Psoas muscle (tissue), 8 donors: ENCODE data around the gene PRDM15. TPM values are rescaled to one million over a fixed set of nuclear protein-coding genes. Genes with fewer than 3 reads are reported as not detected.

Source experiments
- ATAC-seq, 4 donors: fragments of 200-7000 bp; cut with Tn5 transposase; one replicate each; pipeline ENCODE4 v1.9.1; 2020; ENCODE audit warnings: moderate library complexity in 3 of 4, mild to moderate bottlenecking in 2 of 4
- DNase-seq, 2 donors: peaks; one replicate each; pipeline ENCODE4 v3.0.0-alpha.2; 2020
- H3K27ac ChIP-seq: fragments of 200-600 bp; one replicate; pipeline ENCODE4 v1.8.0; 2022
- H3K27me3 ChIP-seq, 3 donors: fragments of 200-600 bp in 1 of 3; one replicate each; pipeline versions ENCODE4 v1.6.1 to v1.8.0; 2013 to 2022; ENCODE audit warnings: low read length in 2 of 3, mild to moderate bottlenecking in 2 of 3, moderate library complexity in 1 of 3; ENCODE audit not compliant: insufficient read depth in 3 of 3
- H3K36me3 ChIP-seq, 2 donors: fragments of 200-600 bp in 1 of 2; one replicate each; pipeline versions ENCODE4 v1.6.1 to v1.8.0; 2013 to 2022; ENCODE audit warnings: low read depth in 1 of 2, mild to moderate bottlenecking in 1 of 2, moderate library complexity in 1 of 2; ENCODE audit not compliant: insufficient read depth in 1 of 2
- H3K4me1 ChIP-seq: fragments of 200-600 bp; one replicate; pipeline ENCODE4 v1.8.0; 2022
- H3K4me3 ChIP-seq: fragments of 200-600 bp; one replicate; pipeline ENCODE4 v1.8.0; 2022; ENCODE audit warnings: mild to moderate bottlenecking
- H3K9me3 ChIP-seq: fragments of 200-600 bp; one replicate; pipeline ENCODE4 v1.8.0; 2022
- WGBS, 3 donors: extraction: QIAGEN DNeasy Blood & Tissue Kit; methylation state at CpG; one replicate each; pipeline versions ENCODE4 v1.1.6 to v1.1.7; 2013; 5-methylcytosine and 5-hydroxymethylcytosine counted together
- intact Hi-C, 2 donors: fragments of 100-400 bp; cut with DNase I; formaldehyde crosslinking; loops; one replicate each; pipeline versions ENCODE4 v1.11.0 to v1.14.2; 2022
- polyA plus RNA-seq, 3 donors: library from polyadenylated mRNA; stranded (reverse); fragments of 200-250 nt; gene quantifications; one replicate each; pipeline ENCODE4 v1.2.3, GENCODE V29; 2013
- total RNA-seq, 4 donors: library from RNA; stranded (reverse); fragmentation: NEBNext Ultra II Directional in 2 of 4; extraction: Animal tissue kit (Norgen Biotek cat#: 25700) in 2 of 4; gene quantifications; one replicate each; pipeline versions ENCODE4 v1.2.1 to v1.2.4, GENCODE V29; 2021 to 2023
- TF ChIP-seq, protein P1 (sequence below): fragments of 200-600 bp; IDR thresholded peaks from one replicate; pipeline ENCODE4 v1.8.0; 2022; ENCODE audit warnings: antibody characterized with exemption
- donor health status: healthy with polysubstance abuse.
- donor health status: DM: no; HTN: no; CAD: no; lungs with moderate emphysema.
- donor health status: Bipolar disorder and iron deficiency.
- donor health status: healthy.
- donor health status: DM: yes; HTN: yes; CAD: no.
- donor health status: DM: no; HTN: no; CAD: no.
- donor health status: DM: no; HTN: no; CAD: no.
- donor health status: DM: yes; HTN: yes; CAD: no.

The PRDM15 gene
- total and polyA plus RNA-seq, 7 donors, result 2.2 to 6.4 (median 3.7) TPM

DNA sequence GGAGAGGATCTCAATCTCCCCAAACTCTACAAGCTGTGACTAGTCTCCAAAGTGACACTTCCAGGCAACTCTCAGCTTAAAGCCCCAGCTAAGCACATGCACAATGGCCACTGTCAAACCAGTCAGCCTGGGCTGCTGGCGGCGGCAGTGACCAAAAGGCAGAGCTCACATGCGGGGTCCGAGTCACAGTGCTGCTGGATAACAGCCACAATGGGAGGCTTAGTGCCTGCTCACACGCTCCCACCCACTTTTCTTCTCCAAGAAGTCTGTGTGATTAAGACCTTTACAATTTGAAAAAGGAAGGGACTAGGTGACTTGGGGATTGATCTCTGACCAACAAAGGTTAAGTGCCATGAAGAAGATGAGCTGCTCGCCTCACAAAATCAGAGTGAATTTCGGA is 129.1 kb downstream of the PRDM15 start:
- Histone ChIP-seq H3K9me3 (no peaks in the 10 kb centered on the region), H3K36me3 (no peaks in the 10 kb centered on the region), H3K4me3 (no peak overlapping the region), H3K27me3 (peaks cover 0 to 26% (median 1%) of the 10 kb centered on the region in 3 donors), H3K4me1 (no peaks in the 10 kb centered on the region), H3K27ac (no peak overlapping the region)
- ATAC-seq (no peak), DNase-seq (no peak)
- TF ChIP-seq, protein P1, sequence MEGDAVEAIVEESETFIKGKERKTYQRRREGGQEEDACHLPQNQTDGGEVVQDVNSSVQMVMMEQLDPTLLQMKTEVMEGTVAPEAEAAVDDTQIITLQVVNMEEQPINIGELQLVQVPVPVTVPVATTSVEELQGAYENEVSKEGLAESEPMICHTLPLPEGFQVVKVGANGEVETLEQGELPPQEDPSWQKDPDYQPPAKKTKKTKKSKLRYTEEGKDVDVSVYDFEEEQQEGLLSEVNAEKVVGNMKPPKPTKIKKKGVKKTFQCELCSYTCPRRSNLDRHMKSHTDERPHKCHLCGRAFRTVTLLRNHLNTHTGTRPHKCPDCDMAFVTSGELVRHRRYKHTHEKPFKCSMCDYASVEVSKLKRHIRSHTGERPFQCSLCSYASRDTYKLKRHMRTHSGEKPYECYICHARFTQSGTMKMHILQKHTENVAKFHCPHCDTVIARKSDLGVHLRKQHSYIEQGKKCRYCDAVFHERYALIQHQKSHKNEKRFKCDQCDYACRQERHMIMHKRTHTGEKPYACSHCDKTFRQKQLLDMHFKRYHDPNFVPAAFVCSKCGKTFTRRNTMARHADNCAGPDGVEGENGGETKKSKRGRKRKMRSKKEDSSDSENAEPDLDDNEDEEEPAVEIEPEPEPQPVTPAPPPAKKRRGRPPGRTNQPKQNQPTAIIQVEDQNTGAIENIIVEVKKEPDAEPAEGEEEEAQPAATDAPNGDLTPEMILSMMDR, result no peak
- intact Hi-C loops, result no loop called here
- WGBS, 3 donors, result 68 to 74% (median 71%) methylated on average over 7 of the region's 7 CpGs

DNA sequence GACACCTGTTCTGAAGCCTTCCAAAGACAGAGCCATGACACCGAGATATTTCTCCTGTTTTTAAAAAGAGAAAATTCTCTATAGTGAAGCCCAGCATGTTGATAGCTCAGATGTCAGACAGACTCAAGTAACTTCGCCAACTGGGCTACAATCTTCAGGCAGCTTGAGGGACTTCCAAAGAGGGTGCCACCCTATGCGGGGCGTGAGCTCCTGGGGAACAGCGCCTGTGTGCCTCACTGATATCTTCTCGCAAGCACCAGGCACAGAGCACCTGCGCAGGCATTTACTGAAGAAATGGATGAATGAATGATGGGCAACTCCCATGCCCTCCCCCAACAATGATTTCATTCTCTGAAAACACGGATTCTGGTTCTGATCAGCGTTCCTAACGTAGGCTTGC is 129.9 kb downstream of the PRDM15 start:
- intact Hi-C loops, result no loop called here
- no peaks in the 10 kb centered on the region for H3K9me3 ChIP-seq
- no peak for ATAC-seq
- WGBS, 3 donors, result 73 to 82% (median 82%) methylated on average over 10 of the region's 10 CpGs
- H3K36me3 ChIP-seq, result no peaks in the 10 kb centered on the region
- TF ChIP-seq, protein P1, result no peak
- DNase-seq, result no peak
- H3K27ac ChIP-seq, result no peak overlapping the region
- peaks cover 0 to 32% (median 1%) of the 10 kb centered on the region in 3 donors for H3K27me3 ChIP-seq
- no peaks in the 10 kb centered on the region for H3K4me1 ChIP-seq
- H3K4me3 ChIP-seq, result no peak overlapping the region

Other genes with a start within 250 kb of the PRDM15 start
- not detected for gene RIPK4, start 112.3 kb downstream of the PRDM15 start, total RNA-seq
- under 1 TPM in 1 of 3 donors, not detected in 2; 0.01 TPM for gene RIPK4, start 112.3 kb downstream of the PRDM15 start, polyA plus RNA-seq
- 1 to 10 TPM; 3.2 to 6.6 (median 4.0) TPM for gene C2CD2, start 74.7 kb upstream of the PRDM15 start, total RNA-seq
- 1 to 10 TPM; 1.6 to 2.9 (median 1.9) TPM for gene C2CD2, start 74.7 kb upstream of the PRDM15 start, polyA plus RNA-seq
- gene ZBTB21, start 131.0 kb upstream of the PRDM15 start, total RNA-seq, result 1 to 10 TPM; 4.5 to 8.8 (median 4.6) TPM
- 1 to 10 TPM in 2 of 3 donors, under 1 TPM in 1; 0.49 to 2.2 (median 1.2) TPM for gene ZBTB21, start 131.0 kb upstream of the PRDM15 start, polyA plus RNA-seq
- not detected for gene UMODL1, start 192.0 kb upstream of the PRDM15 start, total RNA-seq
- gene UMODL1, start 192.0 kb upstream of the PRDM15 start, polyA plus RNA-seq, result not detected